ENCODE data around the gene GLE1. TPM values are rescaled to one million over a fixed set of nuclear protein-coding genes. Genes with fewer than 3 reads are reported as not detected.
"Not testable (repeated sequence)": the region's sequence is repeated elsewhere in the genome, so short reads cannot be mapped to it uniquely, and the experiment has no call there.

The GLE1 gene
- polyA plus RNA-seq, 3 donors, result 16.0 to 31.2 (median 22.2) TPM

- peaks cover 16% of the 10 kb centered on the region for H3K4me1 Mint-ChIP-seq
- intact Hi-C loops (cut with micrococcal nuclease), result loop anchor here in 1 of 2 donors (1.0 kb wide), 1 partner anchor 48 kb away; the partner anchor contains the start of gene ODF2
- peaks cover 16% of the 10 kb centered on the region for H4K20me1 ChIP-seq (ENCODE audit: insufficient read depth, low read length)
- H3K9me3 ChIP-seq (replicated peaks in 1 of 2; ENCODE audit: control insufficient read depth in 1 of 2, insufficient read depth in 1 of 2, low read length in 2 of 2), result no peaks in the 10 kb centered on the region
- H3K27ac Mint-ChIP-seq, result peak overlapping the region in 1 of 7 donors; percentile 68
- H2AFZ ChIP-seq (ENCODE audit: insufficient read depth, low read depth, low read length, poor library complexity, severe bottlenecking), result peak overlapping the region; percentile 90
- peaks cover 37% of the 10 kb centered on the region for H3K79me2 ChIP-seq (ENCODE audit: insufficient read depth, low read length)
- peaks cover 28 to 40% of the 10 kb centered on the region in 2 donors for H3K36me3 Mint-ChIP-seq
- H3K4me3 ChIP-seq (replicated peaks in 1 of 3; ENCODE audit: low read depth in 2 of 3, low read length in 3 of 3), result peak overlapping the region; percentile 81 to 99 (median 94)
- peaks cover 17 to 20% of the 10 kb centered on the region in 2 donors for H3K4me1 ChIP-seq (ENCODE audit: control insufficient read depth in 1 of 2, insufficient read depth in 2 of 2, low read length in 2 of 2)
- peaks cover 0 to 5% (median 0%) of the 10 kb centered on the region in 7 donors for H3K9me3 Mint-ChIP-seq
- H3K27me3 Mint-ChIP-seq (ENCODE audit: low read depth in 3 of 3), result peaks cover 0 to 1% (median 0%) of the 10 kb centered on the region in 3 donors
- no peak for TF ChIP-seq CTCF (IDR thresholded peaks at IDR 0.05)
- peak overlapping the region; percentile 93 for H3K9ac ChIP-seq (ENCODE audit: insufficient read depth, low read length, poor library complexity, severe bottlenecking)
- DNase-seq, result no peak
- no peaks in the 10 kb centered on the region for H3K27me3 ChIP-seq (ENCODE audit: control insufficient read depth in 2 of 2, insufficient read depth in 2 of 2, low read length in 2 of 2)
- H3K4me2 ChIP-seq (replicated peaks; ENCODE audit: extremely low read depth, low read length, poor library complexity, severe bottlenecking), result peak overlapping the region; percentile 74
- 47% methylated on average over 7 of the region's 11 CpGs for WGBS (ENCODE audit: insufficient coverage)
- H3K36me3 ChIP-seq (replicated peaks in 1 of 2; ENCODE audit: control insufficient read depth in 1 of 2, insufficient read depth in 2 of 2, low read length in 2 of 2), result peaks cover 30 to 36% of the 10 kb centered on the region in 2 donors
- peak overlapping the region; percentile 68 to 100 for H3K4me3 Mint-ChIP-seq
- H3K27ac ChIP-seq (ENCODE audit: low read depth in 1 of 2, low read length in 2 of 2), result no peak overlapping the region
These were observed 649 bp upstream of the GLE1 start for GRCh38 chr9:128503870-128504269.

GRCh38 chr9:128505414-128505765 is 871 bp downstream of the GLE1 start:
- Histone ChIP-seq H3K9me3 (replicated peaks in 1 of 2; ENCODE audit: control insufficient read depth in 1 of 2, insufficient read depth in 1 of 2, low read length in 2 of 2) (no peaks in the 10 kb centered on the region), H3K9ac (ENCODE audit: insufficient read depth, low read length, poor library complexity, severe bottlenecking) (peak overlapping the region; percentile 93), H3K4me1 (ENCODE audit: control insufficient read depth in 1 of 2, insufficient read depth in 2 of 2, low read length in 2 of 2) (peaks cover 17 to 20% of the 10 kb centered on the region in 2 donors), H3K27me3 (ENCODE audit: control insufficient read depth in 2 of 2, insufficient read depth in 2 of 2, low read length in 2 of 2) (no peaks in the 10 kb centered on the region), H3K4me2 (replicated peaks; ENCODE audit: extremely low read depth, low read length, poor library complexity, severe bottlenecking) (peak overlapping the region; percentile 74), H3K36me3 (replicated peaks in 1 of 2; ENCODE audit: control insufficient read depth in 1 of 2, insufficient read depth in 2 of 2, low read length in 2 of 2) (peaks cover 28 to 36% of the 10 kb centered on the region in 2 donors), H2AFZ (ENCODE audit: insufficient read depth, low read depth, low read length, poor library complexity, severe bottlenecking) (peak overlapping the region; percentile 90), H3K79me2 (ENCODE audit: insufficient read depth, low read length) (peaks cover 42% of the 10 kb centered on the region), H3K27ac (ENCODE audit: low read depth in 1 of 2, low read length in 2 of 2) (peak overlapping the region in 1 of 2 donors; percentile 93), H3K4me3 (replicated peaks in 1 of 3; ENCODE audit: low read depth in 2 of 3, low read length in 3 of 3) (peak overlapping the region; percentile 81 to 99 (median 94)), H4K20me1 (ENCODE audit: insufficient read depth, low read length) (peaks cover 21% of the 10 kb centered on the region)
- peaks cover 22 to 39% of the 10 kb centered on the region in 2 donors for H3K36me3 Mint-ChIP-seq
- WGBS (ENCODE audit: insufficient coverage), result no CpG with 5 or more reads among the region's 6 CpGs
- peaks cover 19% of the 10 kb centered on the region for H3K4me1 Mint-ChIP-seq
- peaks cover 0 to 2% (median 0%) of the 10 kb centered on the region in 7 donors for H3K9me3 Mint-ChIP-seq
- no peak for TF ChIP-seq CTCF (IDR thresholded peaks at IDR 0.05)
- no peaks in the 10 kb centered on the region for H3K27me3 Mint-ChIP-seq (ENCODE audit: low read depth in 3 of 3)
- peak overlapping the region; percentile 98 to 100 for H3K4me3 Mint-ChIP-seq
- intact Hi-C loops (cut with micrococcal nuclease), result loop anchor here in 1 of 2 donors (5.0 kb wide), 1 partner anchor 47 kb away; the partner anchor contains the start of gene SPTAN1
- DNase-seq, result no peak
- peak overlapping the region in 6 of 7 donors; percentile 93 to 98 (median 97) for H3K27ac Mint-ChIP-seq

- WGBS (ENCODE audit: insufficient coverage), result 100% methylated on average over 2 of the region's 12 CpGs
- not testable (repeated sequence) for H3K9ac ChIP-seq (ENCODE audit: insufficient read depth, low read length, poor library complexity, severe bottlenecking); H3K9me3 ChIP-seq (replicated peaks in 1 of 2; ENCODE audit: control insufficient read depth in 1 of 2, insufficient read depth in 1 of 2, low read length in 2 of 2); DNase-seq; H3K27ac Mint-ChIP-seq; H3K4me3 Mint-ChIP-seq; H3K27ac ChIP-seq (ENCODE audit: low read depth in 1 of 2, low read length in 2 of 2); H2AFZ ChIP-seq (ENCODE audit: insufficient read depth, low read depth, low read length, poor library complexity, severe bottlenecking); H3K27me3 Mint-ChIP-seq (ENCODE audit: low read depth in 3 of 3); H3K9me3 Mint-ChIP-seq; H3K27me3 ChIP-seq (ENCODE audit: control insufficient read depth in 2 of 2, insufficient read depth in 2 of 2, low read length in 2 of 2); H3K4me3 ChIP-seq (replicated peaks in 1 of 3; ENCODE audit: low read depth in 2 of 3, low read length in 3 of 3)
- Histone ChIP-seq H4K20me1 (ENCODE audit: insufficient read depth, low read length) (peaks cover 21% of the 10 kb centered on the region), H3K4me2 (replicated peaks; ENCODE audit: extremely low read depth, low read length, poor library complexity, severe bottlenecking) (peak overlapping the region; percentile 74), H3K79me2 (ENCODE audit: insufficient read depth, low read length) (peaks cover 42% of the 10 kb centered on the region), H3K4me1 (ENCODE audit: control insufficient read depth in 1 of 2, insufficient read depth in 2 of 2, low read length in 2 of 2) (peaks cover 17 to 20% of the 10 kb centered on the region in 2 donors), H3K36me3 (replicated peaks in 1 of 2; ENCODE audit: control insufficient read depth in 1 of 2, insufficient read depth in 2 of 2, low read length in 2 of 2) (peaks cover 28 to 33% of the 10 kb centered on the region in 2 donors)
- H3K36me3 Mint-ChIP-seq, result peaks cover 16 to 38% of the 10 kb centered on the region in 2 donors
- peaks cover 19% of the 10 kb centered on the region for H3K4me1 Mint-ChIP-seq
- intact Hi-C loops (cut with micrococcal nuclease), result loop anchor here in 1 of 2 donors (5.0 kb wide), 1 partner anchor 46 kb away; the partner anchor contains the start of gene SPTAN1
These were observed 1.4 kb downstream of the GLE1 start for GRCh38 chr9:128505906-128506305.

Data from CD14-positive monocyte (primary cell).